Measurements from ENCODE around the gene CHST8.

DNA sequence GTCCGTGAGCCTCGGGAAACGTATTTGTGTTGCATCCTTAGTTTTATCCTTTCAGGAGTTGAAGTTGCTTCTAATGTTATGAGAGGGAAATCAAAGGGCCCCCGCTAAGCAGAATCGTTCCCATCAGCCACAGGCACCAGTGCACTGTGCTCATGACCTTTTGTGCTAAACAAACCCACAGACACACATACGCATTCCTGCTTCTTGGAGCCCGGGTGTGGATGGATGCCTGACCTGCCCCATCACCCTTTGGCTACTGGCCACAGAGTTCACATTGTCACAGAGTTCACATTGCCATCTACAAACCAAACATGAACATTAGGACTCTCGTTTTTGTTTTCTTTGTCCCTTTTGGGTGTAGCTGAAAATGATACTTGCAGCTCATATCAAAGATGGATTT is 47.2 kb downstream of the CHST8 start:
- TF ChIP-seq, protein P1, sequence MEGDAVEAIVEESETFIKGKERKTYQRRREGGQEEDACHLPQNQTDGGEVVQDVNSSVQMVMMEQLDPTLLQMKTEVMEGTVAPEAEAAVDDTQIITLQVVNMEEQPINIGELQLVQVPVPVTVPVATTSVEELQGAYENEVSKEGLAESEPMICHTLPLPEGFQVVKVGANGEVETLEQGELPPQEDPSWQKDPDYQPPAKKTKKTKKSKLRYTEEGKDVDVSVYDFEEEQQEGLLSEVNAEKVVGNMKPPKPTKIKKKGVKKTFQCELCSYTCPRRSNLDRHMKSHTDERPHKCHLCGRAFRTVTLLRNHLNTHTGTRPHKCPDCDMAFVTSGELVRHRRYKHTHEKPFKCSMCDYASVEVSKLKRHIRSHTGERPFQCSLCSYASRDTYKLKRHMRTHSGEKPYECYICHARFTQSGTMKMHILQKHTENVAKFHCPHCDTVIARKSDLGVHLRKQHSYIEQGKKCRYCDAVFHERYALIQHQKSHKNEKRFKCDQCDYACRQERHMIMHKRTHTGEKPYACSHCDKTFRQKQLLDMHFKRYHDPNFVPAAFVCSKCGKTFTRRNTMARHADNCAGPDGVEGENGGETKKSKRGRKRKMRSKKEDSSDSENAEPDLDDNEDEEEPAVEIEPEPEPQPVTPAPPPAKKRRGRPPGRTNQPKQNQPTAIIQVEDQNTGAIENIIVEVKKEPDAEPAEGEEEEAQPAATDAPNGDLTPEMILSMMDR (IDR thresholded peaks at IDR 0.05) = no peak
- no peak for TF ChIP-seq EP300 (IDR thresholded peaks at IDR 0.05)
